Astrocyte of the cerebellum (primary cell): ENCODE measurements around the gene PLAC8L1.

Source experiments
- DNase-seq: peaks from one replicate; pipeline ENCODE4 v3.0.0-alpha.2; 2011; ENCODE audit warnings: low read depth
- H3K4me3 ChIP-seq: 2 replicates; pipeline ENCODE4 v1.5.1; 2011; ENCODE audit warnings: mild to moderate bottlenecking, low read depth, low read length, moderate library complexity
- in situ Hi-C: cut with HindIII; loops from 2 replicates; pipeline ENCODE4 v1.10.0; 2017; ENCODE audit warnings: low sequenced_read_pairs
- TF ChIP-seq, protein P1 (sequence below): IDR thresholded peaks from 2 replicates; pipeline ENCODE4 v1.5.1; 2012; ENCODE audit warnings: low read length, low read depth, moderate library complexity, mild to moderate bottlenecking; ENCODE audit errors: missing control alignments

PLAC8L1 gene

DNA sequence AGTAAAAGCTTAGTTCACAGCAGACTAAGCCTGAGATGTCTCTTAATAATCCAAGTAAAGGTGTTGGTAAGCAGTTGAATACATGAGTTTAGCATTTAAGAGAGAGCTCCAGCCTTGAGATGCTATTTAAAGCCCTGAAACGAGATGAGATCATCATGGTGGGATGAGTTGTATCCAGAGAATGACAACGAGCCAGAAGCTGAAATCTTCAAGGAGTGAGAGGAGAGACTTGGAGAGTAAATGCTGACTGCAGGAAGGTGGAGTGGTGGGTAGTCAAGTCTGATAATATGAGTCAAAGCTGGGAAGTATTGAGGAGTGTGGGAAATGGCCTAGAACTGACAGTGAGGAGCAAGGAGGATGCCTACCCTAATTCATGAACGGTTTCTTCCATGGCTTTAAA lies 53.7 kb downstream of the PLAC8L1 start:
- TF ChIP-seq, protein P1, sequence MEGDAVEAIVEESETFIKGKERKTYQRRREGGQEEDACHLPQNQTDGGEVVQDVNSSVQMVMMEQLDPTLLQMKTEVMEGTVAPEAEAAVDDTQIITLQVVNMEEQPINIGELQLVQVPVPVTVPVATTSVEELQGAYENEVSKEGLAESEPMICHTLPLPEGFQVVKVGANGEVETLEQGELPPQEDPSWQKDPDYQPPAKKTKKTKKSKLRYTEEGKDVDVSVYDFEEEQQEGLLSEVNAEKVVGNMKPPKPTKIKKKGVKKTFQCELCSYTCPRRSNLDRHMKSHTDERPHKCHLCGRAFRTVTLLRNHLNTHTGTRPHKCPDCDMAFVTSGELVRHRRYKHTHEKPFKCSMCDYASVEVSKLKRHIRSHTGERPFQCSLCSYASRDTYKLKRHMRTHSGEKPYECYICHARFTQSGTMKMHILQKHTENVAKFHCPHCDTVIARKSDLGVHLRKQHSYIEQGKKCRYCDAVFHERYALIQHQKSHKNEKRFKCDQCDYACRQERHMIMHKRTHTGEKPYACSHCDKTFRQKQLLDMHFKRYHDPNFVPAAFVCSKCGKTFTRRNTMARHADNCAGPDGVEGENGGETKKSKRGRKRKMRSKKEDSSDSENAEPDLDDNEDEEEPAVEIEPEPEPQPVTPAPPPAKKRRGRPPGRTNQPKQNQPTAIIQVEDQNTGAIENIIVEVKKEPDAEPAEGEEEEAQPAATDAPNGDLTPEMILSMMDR: no peak
- H3K4me3 ChIP-seq: no peak overlapping the region
- DNase-seq: no peak
- in situ Hi-C loops: loop anchor here (25.0 kb wide), 1 partner anchor 364 kb away; no protein-coding TSS in a partner anchor

DNA sequence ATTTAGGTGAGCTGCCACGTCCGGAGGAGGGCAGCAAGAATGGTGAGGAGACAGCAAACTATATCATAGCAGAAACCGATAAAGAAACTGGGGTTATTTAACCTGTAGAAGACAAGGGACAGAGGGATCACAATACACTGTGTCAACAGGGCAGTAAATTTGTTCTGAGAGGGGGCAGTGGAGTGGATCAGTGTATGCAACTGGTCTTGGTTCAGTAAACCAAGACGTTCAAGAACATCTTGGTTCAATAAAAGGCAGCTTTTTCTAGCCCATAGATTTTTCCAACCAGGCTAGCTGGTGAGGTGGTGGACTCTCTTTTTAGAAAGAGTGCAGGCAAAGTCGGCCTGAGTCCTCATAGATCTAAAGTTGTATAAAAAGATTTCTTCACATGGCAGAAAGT lies 55.3 kb downstream of the PLAC8L1 start:
- in situ Hi-C loops: loop anchor here (25.0 kb wide), 1 partner anchor 363 kb away; no protein-coding TSS in a partner anchor
- TF ChIP-seq, protein P1: no peak
- no peak overlapping the region for H3K4me3 ChIP-seq
- DNase-seq: no peak

DNA sequence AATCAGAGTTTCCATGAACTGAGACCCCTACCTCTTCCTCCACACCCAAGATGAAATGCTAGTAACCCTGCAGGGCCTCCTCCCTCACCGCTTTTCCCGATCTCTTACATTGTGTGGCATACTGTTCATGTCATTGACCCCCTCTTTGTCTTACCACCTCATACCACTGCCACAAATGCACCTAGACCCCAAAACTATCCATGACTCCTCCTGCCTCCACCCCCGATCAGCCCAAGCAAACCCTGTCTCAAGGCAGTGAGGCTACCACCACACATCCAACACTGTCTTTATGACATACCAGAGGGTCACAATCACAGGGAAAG lies 55.7 kb downstream of the PLAC8L1 start:
- in situ Hi-C loops: loop anchor here (25.0 kb wide), 1 partner anchor 362 kb away; no protein-coding TSS in a partner anchor
- H3K4me3 ChIP-seq: no peak overlapping the region
- DNase-seq: no peak
- TF ChIP-seq, protein P1: no peak

DNA sequence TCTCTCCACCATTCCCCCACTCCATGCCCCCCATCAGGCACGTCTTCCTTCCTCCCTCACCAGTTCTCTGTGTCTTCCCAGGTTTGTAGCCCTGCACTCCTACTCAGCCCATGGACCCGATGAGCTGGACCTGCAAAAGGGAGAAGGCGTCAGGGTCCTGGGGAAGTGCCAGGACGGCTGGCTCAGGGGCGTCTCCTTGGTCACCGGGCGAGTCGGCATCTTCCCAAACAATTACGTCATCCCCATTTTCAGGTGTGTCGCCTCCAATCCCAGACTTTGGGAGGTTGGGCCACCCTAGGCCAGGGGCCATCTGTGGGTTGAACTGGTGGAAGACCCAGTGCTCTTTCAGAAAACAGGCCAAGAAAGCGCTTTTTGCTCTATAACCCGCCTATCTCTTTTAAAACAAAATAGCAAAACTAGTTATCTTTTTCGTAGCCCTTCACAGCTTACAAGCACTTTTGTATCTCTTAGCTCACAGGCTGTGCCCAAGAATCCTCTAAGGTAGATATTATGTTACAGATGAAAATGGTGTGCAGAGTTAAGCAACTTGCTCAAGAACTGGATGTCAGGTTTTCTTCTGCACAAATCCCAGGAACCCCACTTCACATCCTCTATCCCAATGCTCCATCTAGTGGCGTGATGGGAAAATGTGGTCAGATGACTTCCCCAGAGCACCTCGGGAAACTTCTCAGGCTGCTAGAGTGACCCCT lies 56.2 kb downstream of the PLAC8L1 start:
- TF ChIP-seq, protein P1: peak; percentile 74
- DNase-seq: peak; percentile 70
- H3K4me3 ChIP-seq: no peak overlapping the region
- in situ Hi-C loops: no loop called here

DNA sequence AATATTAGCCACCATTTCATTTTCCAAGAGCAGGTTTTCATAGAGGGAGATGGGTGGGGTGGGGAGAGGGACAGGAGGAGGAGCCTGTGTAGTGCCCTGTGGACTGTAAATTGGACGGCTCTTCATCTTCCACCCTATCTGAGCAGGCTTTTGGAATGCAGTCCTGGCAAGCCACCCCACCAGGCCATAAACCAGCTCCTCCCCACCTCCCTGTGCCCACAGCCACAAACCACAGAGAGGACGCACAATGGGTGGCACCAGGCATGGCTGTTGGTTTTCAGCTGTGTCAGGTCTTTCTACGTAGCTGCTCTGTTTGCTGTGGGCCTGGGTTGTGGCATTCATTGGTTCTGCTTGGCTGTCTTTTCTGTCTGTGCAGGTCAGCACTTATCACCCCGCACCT lies 58.0 kb downstream of the PLAC8L1 start:
- in situ Hi-C loops: no loop called here
- DNase-seq: no peak
- H3K4me3 ChIP-seq: no peak overlapping the region
- TF ChIP-seq, protein P1: no peak

DNA sequence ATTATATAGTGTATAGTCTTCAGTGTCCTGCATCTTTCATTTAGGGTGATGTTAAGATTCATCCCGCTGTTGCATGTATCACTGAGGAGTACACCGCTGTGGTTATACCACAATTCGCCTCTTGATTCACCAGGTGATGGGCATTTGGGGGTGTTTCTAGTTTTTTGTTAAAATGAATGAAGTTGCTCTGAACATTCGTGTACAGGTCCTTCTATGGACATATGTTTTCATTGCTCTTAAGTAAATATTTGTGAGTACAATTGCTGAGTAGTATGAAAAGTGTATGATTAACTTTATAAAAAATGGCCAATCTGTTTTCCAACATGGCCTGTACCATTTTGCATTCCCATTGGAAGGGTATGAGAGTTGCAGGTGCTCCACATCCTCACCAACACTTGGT lies 61.7 kb downstream of the PLAC8L1 start:
- H3K4me3 ChIP-seq: no peak overlapping the region
- no peak for DNase-seq
- in situ Hi-C loops: no loop called here
- TF ChIP-seq, protein P1: no peak
